ACHN (cell line): ENCODE results near the gene DNAJC7.

Experiments
- DNase-seq: peaks from one replicate; pipeline ENCODE4 v3.0.0-alpha.2; 2015
- in situ Hi-C: cut with HindIII; loops from 2 replicates; pipeline ENCODE4 v1.10.0; 2017; ENCODE audit warnings: low sequenced_read_pairs, low pct_ligation_motif_present, low pct_unique_long_range_greater_than_20kb

The DNAJC7 gene

DNA sequence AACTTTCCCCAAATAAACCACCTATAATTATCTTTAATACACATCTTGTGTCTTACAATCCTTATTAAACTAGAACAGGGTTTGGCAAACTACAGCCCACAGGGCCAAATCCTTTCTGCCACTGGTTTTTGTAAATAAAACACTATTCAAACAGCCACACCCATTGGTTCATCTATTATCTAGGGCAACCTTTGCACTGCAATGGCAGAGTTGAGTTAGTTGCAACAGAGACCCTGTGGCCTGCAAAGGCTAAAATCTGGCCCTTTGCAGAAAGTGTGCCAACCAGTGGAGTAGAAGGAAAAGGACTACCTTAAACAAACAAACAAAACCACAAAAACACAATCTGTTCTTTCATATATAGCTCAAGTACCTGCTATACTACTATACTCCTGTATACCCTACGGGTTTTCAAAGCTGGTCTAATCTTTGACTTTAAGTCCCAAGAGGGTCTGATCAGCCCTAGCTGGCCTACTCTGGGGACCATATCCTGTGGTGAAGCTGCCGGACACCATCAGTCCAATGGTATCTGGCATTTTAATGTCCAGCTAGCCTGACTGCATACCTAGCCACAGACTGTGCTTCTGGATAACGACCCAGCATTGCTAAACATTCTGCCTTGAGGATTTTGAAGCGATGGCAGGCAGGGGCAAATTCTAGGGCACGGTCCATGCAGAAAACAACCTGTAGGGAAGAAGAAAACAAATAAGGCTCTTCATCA, 27.4 kb downstream of the DNAJC7 start:
- in situ Hi-C loops, result no loop called here

DNA sequence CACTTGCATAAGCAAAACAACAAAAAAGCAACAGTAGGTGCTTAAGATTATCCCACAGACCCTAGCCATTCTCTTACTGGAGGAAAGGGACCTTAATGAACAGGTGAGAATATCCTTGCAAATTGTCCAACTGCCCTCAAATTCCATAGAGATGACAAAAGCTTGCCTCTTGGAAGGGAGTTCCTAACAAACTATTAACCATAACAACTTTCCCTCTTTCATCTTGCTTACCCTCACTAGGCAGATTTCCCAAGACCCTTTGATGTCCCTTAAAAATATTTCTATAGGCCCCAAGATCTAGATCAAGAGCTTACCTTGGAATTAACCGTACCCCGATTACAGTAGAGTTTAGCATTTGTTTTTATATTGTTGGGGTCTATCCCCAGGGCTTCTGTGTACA, 28.8 kb downstream of the DNAJC7 start:
- no peak for DNase-seq
- in situ Hi-C loops, result no loop called here

More for the DNA sequence above, 27.4 kb downstream of the DNAJC7 start:
- DNase-seq, result no peak

DNA sequence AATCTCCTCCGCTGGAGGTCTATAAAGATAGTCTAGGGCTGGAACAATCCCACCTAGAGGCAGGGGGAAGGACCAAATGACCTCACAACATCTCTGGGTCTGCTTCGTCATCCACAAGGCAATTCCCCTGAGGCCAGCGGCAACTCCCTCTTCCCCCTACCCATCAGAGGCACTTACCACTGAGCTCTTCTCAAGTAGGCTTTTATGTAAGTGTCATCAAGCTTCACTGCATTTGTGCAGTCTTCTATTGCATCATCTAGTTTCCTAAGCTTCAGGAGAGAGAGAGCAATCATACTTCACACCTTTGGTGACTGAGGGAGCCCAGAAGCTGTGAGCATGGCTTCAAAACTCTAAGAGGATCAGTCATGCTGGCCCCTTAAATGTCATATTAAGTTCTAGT, 29.6 kb downstream of the DNAJC7 start:
- in situ Hi-C loops, result no loop called here
- no peak for DNase-seq

DNA sequence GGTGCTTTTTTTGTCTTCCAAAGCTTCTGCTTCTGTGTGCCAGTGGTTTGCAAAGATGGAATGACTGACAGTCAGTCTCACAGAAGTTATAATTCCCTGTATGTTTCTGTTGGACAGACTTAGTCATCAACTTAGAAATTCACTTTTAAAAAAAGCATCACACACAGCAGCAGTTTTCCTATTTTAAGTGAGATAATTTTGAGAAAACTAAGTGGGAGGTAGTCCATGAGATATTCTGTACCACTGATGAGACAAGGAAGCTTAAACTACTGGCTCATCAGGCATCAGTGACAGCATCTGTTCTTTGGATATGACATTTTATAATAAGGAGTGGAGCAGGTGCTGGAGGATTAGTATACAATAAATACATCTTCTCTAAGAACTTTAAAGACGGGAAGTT, 30.6 kb downstream of the DNAJC7 start:
- in situ Hi-C loops, result no loop called here

DNA sequence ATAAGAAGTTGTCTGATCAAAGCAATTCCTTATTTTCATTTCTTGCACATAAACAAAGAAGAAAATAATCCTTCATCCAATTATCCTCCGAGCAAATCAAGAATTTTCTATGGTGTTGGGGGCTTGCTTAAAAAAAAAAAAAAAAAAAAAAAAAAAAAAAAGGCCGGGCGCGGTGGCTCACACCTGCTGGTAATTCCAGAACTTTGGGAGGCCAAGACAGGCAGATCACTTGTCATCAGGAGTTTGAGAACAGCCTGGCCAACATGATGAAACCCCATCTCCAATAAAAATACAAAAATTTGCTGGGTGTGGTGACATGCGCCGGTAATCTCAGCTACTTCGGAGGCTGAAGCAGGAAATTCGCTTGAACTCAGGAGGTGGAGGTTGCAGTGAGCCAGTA, 31.3 kb downstream of the DNAJC7 start:
- DNase-seq, result no peak
- in situ Hi-C loops, result no loop called here

More for the DNA sequence above, 30.6 kb downstream of the DNAJC7 start:
- DNase-seq, result no peak

DNA sequence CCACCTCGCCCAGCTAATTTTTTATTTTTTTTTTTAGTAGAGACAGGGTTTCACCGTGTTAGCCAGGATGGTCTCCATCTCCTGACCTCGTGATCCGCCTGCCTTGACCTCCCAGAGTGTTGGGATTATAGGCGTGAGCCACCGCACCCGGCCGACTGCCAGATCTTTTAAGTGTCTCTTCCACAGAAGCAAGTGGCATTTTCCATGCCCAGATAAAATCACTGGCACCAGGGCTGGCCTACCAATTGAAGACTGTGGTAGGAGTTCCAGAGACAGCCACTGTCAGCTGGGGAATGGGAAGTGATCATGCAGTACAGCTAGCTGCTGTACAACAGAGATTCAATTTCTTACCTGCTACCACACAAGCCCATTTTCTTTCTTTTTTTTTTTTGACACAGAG, 32.8 kb downstream of the DNAJC7 start:
- in situ Hi-C loops, result no loop called here
- DNase-seq, result no peak

DNA sequence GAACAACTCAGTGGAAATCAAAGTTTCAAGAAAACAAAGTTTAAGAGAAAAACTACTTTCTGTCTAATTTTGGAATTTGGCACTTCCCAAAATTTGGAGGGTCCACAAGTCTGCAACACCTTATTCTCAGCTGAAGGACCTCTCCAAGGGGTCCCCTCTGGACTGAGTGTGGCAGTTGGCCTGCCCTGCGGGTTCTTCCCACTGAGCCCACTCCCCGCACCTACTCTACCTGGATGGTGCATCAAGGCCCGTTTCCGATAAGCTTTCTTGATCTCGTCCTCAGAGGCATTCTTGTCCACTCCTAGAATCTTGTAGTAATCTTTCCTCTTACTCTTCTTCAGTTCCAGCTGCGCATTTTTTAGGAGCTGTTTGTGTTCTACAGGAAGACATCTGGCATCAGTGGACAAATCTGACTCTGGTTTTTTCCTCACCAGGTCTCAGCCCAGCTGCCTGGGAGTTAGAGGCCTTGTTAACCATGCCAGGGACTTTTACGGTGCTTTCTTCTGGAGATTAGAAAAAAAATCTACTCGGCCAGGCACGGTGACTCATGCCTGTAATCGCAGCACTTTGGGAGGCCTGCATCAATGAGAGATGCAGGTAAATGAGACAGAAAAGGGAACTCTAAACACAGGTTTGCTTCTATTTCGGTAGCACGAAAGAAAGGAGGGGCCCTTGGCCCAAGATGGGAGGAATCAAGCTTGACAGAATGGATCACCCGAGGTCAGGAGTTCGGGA, 35.0 kb downstream of the DNAJC7 start:
- in situ Hi-C loops, result no loop called here
- DNase-seq, result no peak

DNA sequence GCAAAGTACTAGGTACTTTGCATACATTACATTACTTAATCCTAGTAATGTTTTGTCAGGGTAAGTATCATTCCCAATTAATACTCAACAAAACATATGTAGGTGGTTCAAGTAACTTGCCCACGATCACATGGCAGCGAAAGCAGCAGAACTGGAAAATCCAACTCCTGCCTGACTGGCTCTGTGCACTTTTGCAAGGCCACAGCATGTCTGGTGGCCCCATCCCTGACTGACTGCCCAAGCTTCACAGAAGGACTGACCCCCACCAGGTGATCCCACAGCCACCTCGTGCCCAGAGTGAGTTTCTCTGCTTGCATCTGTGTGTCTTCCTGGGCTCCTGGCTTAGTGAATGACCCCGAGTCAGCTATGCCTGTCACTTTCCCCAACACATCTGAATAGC, 39.2 kb downstream of the DNAJC7 start:
- no peak for DNase-seq
- in situ Hi-C loops, result no loop called here

DNA sequence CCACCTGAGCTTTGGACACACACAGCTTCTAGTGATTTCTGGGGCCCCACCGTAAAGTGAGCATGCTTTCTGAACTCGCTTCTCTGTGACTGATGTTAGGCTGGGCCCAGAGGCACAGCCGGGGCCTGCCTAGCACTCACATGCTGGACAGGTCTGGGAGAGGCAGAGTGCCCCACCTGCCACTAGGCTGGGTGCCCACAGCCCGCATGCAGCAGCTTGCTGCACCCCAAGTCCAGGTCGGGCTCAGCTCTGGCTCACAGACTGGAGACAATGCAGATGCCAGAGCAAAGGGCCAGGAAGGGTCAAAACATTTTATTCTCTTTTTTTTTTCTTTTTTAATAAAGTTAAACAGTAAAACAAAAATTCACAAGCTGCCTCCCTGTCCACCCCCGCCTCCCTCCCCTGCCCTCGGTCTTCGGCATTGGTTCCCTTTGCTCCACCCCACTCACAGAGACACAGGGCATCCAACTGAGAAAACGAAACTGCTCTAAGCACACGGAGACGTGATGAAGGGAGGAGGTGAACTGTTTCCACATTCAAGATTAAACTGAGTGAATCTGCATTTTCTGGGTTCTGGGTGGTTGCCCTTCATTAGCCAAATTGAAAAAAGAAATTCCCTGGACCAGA, 41.0 kb downstream of the DNAJC7 start:
- no peak for DNase-seq
- in situ Hi-C loops, result no loop called here

DNA sequence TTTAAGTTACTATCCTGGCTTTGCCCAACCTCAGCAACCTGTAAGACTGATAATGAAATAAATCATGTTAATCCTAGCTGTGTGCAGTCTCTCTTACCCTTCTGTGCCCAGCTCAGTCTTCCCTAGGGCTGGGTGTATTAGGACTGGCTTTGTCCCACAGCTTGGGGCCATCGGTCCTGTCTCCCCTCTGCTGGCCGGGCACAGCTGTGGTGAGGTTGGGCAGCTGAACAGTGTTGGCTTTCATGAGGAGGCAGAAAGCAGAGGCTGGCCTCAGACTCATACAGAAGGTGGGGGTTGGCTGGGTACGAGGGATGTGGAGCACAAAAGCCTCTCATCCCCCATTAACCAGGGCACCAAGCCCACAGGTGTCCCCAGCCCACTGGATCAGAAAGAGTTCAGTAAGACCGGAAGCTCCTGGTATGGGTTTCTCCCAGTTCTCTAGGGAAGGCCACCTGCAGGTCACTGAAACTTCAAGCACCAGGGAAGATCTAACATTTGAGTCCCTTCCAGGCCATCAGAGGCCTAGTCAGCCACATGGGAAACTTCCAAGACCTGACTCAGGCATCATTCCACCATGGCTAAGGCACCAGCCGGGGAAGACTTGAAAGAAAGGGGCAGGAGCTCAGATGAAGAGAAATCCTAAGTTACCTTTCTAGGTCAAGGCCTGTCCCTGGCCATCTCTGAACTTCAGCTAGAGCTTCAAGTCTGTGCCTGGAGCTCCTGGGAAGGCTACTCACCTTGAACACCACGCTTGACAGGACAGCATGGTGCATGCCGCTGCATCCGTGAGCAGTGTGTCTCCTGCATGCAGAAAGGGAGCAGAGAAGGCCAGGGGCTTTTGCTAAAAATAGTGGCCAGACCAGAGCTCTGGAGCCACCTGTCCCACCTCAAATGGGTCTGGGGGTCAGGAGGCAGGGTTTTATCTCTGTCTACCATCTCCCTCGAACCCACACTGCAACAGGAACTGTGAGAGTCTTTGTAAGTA, 41.8 kb downstream of the DNAJC7 start:
- DNase-seq, result no peak
- in situ Hi-C loops, result no loop called here

DNA sequence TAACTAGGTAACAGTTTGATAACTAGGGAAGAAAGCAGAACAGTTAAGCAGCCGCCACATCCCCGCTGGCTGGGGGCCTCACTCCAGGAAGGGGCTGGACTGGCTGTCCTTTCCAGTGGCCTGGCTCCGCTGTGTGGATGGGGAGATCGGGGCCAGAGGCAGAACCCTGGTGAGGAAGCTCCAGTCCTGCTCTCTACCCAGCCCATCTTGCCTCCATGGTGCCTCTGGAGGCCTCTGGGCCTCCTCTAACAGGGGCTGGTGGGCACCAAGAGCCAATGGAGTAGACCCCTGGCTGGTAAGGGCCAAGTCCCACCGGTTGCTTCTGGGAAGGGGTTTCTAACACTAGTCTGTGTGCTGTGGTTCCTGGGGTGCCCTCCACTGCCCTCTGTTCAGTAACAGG, 42.6 kb downstream of the DNAJC7 start:
- no peak for DNase-seq
- in situ Hi-C loops, result loop anchor here (25.0 kb wide), 1 partner anchor 138 kb away; the partner anchor contains the start of genes DHX58, HSPB9 and KAT2A

DNA sequence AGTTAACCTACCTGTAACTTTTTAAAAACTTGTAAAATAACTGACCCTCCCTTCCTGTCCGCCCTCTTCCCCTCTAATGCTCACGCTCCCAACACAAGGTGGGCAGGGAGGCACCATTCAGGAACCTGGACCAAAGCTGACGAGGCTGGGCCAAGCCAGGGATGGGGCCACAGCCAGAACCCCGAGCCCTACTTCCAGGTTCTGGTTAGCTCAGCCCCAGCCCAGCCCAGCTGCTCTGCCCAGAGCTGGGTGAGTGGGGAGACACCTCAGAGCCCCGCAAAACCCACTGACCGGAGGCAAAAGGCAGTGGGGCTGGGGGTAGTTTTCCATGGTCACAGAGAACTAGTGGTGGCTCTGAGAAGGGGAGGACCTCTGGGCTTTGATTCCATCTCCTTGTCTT, 43.2 kb downstream of the DNAJC7 start:
- in situ Hi-C loops, result loop anchor here (25.0 kb wide), 1 partner anchor 138 kb away; the partner anchor contains the start of genes DHX58, HSPB9 and KAT2A
- DNase-seq, result no peak

DNA sequence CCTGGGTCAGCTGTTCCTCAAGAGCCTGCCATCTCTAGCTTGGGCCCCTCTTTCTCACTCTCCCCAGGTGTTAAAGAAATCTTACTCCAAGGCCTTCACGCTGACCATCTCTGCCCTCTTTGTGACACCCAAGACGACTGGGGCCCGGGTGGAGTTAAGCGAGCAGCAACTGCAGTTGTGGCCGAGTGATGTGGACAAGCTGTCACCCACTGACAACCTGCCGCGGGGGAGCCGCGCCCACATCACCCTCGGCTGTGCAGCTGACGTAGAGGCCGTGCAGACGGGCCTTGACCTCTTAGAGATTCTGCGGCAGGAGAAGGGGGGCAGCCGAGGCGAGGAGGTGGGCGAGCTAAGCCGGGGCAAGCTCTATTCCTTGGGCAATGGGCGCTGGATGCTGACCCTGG, 43.8 kb downstream of the DNAJC7 start:
- in situ Hi-C loops, result loop anchor here (25.0 kb wide), 1 partner anchor 139 kb away; the partner anchor contains the start of genes DHX58, HSPB9 and KAT2A

DNA sequence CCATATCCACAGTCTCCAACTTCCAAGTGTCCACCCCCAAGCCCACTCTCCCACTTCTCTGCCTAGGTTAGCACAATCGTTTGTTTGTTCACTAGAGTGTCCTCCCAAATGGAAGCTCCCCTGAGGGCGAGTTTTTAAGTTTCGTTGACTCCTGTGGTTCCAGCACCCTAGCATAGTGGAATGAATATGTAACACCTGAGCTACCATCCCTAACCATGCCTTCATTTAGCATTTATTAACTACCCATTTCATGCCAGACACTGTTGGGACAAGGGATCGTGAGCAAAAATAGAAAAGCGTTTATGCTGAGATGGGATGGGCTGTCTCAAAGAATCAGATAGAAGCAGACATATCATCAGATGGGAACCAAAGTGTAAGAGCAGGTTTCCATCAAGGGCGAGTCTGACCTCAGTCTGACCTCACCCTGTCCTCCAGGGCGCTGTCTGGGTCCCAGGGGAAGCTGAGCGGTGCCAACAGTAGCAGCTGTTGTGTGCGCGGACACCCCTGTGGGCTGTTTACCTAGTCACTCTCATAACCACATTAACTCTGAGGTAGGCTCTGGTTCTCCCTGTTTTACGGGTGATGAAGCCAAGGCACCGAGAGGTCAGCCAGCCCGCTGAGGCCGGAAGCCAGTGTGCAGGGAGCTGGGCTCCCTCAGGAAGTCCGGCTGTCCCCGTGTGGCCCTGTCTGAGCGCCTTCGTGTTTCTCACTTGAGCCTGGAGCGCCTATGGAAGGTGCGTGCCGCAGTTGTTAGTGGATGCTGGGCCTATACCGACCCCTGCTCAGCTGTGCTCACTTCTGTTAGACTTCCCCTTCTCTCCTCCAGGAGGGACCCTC, 44.5 kb downstream of the DNAJC7 start:
- in situ Hi-C loops, result loop anchor here (25.0 kb wide), 1 partner anchor 140 kb away; the partner anchor contains the start of genes DHX58, HSPB9 and KAT2A
- DNase-seq, result no peak

More for the DNA sequence above, 43.8 kb downstream of the DNAJC7 start:
- no peak for DNase-seq

DNA sequence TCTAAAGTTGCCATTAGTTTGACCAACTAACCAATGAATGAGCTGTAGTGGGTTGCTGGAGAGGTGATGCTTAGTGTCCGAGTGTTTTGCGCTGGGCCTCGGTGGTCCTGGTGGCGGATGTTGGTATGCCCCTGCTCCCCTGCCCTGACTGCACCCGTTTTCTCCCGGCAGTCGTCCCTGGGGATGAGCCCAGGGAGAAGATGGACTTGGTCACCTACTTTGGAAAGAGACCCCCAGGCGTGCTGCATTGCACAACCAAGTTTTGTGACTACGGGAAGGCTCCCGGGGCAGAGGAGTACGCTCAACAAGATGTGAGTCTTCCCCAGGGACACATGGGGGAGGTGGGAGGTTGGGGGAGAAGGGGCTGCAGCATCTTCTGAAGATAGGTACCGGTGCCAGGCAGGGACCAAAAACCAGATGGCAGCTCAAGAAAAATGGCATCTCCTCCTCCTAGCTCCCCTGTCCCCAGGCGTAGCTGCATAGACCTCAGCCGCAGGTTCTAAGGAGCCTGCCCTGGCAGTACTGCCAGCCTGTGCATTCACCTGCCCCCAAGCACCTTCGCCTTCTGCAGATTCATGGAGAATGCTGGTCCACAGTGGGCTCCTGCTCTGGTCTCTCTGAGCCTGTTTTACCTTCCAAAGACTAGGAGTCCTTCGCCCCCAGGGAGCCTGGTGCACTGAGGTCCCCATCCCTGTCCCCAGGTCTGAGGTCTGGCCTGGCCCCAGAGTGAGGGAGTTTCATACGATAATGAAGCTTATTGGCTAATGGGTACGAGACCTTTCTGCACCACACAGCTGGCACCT, 45.3 kb downstream of the DNAJC7 start:
- in situ Hi-C loops, result loop anchor here (25.0 kb wide), 1 partner anchor 140 kb away; the partner anchor contains the start of genes DHX58, HSPB9 and KAT2A
- DNase-seq, result no peak

DNA sequence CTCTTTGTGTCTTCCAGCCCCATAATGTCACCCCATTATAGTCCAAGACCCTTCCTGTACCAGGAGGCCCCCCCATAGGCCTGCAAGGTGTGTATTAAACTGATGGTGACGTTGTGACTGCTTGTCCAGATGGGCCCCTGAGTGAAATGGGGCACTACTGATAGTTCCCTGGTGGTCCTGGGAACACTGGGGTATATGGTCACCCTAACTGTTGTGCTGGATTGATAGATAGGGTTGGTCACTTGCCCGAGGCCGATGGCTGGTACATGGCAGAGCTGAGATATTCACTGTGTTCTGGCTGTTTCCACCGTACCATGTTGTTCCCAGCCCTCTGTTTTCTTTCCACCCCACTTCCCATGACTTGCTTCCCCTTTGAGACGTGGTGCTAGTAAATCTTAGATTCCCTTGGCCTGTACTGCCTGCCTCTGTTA, 46.3 kb downstream of the DNAJC7 start:
- in situ Hi-C loops, result loop anchor here (25.0 kb wide), 1 partner anchor 141 kb away; the partner anchor contains the start of genes DHX58, HSPB9 and KAT2A
- DNase-seq, result no peak
